HG02610 (cell line): ENCODE data around the gene IGF1R.

Experiments used
- ATAC-seq: cut with Tn5 transposase; IDR thresholded peaks from one replicate; pipeline ENCODE4 v1.9.1; 2021; ENCODE audit warnings: mild to moderate bottlenecking, moderate library complexity; ENCODE audit not compliant: unreplicated experiment

IGF1R gene

DNA sequence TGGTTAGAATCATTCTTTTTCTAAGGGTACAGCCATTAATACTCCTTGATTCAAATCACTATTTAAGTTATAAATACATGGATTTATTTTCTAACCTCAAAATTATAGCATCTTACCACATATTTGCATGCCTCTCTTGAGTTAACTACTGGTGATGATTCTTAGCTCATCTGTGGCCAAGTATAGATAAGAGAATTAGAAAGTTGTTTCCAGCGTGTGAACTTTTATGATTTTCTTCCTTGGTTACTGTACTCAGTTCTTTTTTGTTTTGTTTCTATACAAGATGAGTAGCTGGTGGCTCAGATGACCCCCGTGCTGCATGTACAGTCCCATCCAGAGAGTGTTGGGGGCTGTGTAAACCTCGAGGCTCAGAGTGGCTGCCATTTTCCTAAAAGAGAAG is 124.6 kb downstream of the IGF1R start:
- peak; percentile 46 for ATAC-seq

- no peak for ATAC-seq
Measured at GRCh38 chr15:98773616-98774015, 125.3 kb downstream of the IGF1R start.

- ATAC-seq: no peak
Measured at GRCh38 chr15:98774756-98775497, 126.6 kb downstream of the IGF1R start.

- ATAC-seq: no peak
Measured at GRCh38 chr15:98775498-98776230, 127.3 kb downstream of the IGF1R start.

- ATAC-seq: peak; percentile 75
Measured at GRCh38 chr15:98776607-98777281, 128.4 kb downstream of the IGF1R start.

DNA sequence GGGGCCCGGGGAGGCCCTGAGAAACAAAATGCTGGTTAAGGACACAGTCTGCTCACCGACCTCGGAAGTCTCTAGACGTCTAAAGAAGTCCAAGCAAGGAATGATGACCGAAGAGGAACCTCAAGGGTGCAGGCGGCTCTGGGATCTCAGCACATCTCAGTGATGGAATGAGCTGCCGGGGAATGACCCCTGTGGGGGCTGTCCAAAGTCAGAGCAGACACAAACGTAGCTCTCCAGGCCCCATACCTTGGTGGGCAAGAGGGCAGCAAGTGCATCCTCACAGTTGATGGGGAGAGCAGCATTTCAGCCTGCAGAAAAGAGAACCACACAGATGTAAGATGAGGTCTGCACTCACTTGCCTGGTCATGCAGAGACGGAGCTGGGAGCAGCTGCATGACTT is 129.1 kb downstream of the IGF1R start:
- ATAC-seq: no peak

DNA sequence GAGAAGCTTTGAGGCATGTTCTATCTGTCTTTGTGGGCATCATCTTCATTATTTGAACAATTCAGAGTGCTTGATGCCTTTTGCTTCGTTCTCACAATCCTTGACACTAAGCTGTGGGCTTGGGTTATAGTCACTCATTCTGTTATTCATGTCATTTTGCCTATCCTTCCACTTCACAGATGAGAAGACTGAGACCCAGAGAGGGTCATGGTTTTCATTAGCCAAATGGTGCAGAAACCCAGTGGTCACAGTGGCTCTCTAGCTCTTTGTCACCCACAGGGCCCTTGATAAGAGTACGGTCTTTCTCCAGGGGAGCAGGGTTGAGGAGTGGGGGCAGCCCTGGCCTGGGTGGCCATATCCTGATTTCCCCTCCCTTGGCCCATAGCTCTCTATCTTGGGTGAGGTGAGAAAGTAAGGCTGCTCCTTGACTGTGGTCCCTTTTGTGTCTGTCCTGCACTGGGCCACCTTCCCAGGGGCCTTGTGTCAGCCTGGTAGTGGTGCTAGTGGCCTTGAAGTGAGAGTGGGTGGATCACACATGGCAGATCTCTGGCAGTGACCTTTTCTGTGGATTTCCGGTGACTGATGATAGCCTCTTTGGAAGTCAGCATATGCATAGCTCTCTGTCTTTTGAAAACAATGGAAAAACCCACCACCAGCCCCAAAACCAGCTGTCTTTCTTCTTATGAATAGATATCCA is 130.1 kb downstream of the IGF1R start:
- ATAC-seq: no peak

GRCh38 chr15:98778960-98779359 is 130.6 kb downstream of the IGF1R start:
- no peak for ATAC-seq

- peak; percentile 54 for ATAC-seq
Measured at GRCh38 chr15:98779463-98780071, 131.2 kb downstream of the IGF1R start.

- ATAC-seq: no peak
Measured at GRCh38 chr15:98781838-98782237, 133.5 kb downstream of the IGF1R start.

DNA sequence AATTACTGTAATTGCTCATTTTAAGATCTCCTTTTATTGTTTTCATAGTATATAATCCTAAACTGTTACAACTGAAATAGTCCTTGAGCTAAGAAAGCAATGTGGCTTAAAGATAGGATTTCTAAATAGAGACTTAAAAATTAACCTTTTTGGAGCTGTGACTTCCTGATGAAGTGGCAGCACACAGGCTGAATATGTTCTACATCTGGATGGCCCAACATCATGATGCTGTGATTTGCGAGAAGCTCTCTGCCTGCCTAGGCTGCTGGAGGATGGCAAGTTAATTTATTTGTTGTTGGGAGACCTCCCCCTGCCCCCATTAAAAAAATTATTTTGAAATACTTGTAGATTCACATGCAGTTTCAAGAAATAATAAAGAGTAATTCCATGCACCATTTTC is 134.5 kb downstream of the IGF1R start:
- no peak for ATAC-seq

- ATAC-seq: no peak
Measured at GRCh38 chr15:98785431-98785806, 137.1 kb downstream of the IGF1R start.

GRCh38 chr15:98785807-98786621 is 137.7 kb downstream of the IGF1R start:
- peak; percentile 87 for ATAC-seq

GRCh38 chr15:98786717-98787116 is 138.4 kb downstream of the IGF1R start:
- peak; percentile 24 for ATAC-seq

- no peak for ATAC-seq
Measured at GRCh38 chr15:98787194-98787593, 138.9 kb downstream of the IGF1R start.

GRCh38 chr15:98787936-98788757 is 139.8 kb downstream of the IGF1R start:
- ATAC-seq: no peak

GRCh38 chr15:98789020-98789419 is 140.7 kb downstream of the IGF1R start:
- ATAC-seq: no peak

DNA sequence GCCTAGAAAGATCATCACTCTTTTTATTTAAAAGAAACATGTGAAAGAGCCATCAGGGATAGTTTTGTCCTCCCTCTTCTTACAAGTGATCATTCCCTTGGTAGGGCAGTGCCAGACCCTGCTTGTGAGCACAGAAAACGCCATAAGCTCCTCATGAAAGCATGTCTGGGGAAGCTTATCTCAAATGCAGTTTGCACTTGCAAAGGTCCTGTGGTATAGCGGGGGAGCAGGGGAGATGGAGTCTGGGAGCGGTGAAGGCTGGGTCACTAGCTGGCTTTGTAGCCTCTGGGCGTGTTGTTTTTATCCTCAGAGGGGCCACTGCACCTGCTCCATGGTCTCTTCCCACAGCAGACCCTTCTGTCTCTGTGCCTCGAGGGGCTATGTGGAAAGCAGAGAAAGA is 141.9 kb downstream of the IGF1R start:
- no peak for ATAC-seq

- ATAC-seq: no peak
Measured at GRCh38 chr15:98791046-98791701, 142.8 kb downstream of the IGF1R start.
